HEK293 (cell line): Measurements from ENCODE around the gene ARPC2.

ENCODE experiments used
- EGR2 ChIP-seq: fragments of 450-650 bp; formaldehyde crosslinking; IDR thresholded peaks from 2 replicates; pipeline ENCODE4 v1.5.1; 2016; ENCODE audit warnings: low read depth, missing biosample characterization, missing genetic modification characterization
- GLI2 ChIP-seq: fragments of 450-650 bp; formaldehyde crosslinking; IDR thresholded peaks from 2 replicates; pipeline ENCODE4; 2017; ENCODE audit warnings: missing biosample characterization, missing genetic modification characterization, low read depth, borderline replicate concordance
- MZF1 ChIP-seq: fragments of 450-650 bp; formaldehyde crosslinking; IDR thresholded peaks from 2 replicates; pipeline ENCODE4 v1.5.1; 2017; ENCODE audit warnings: missing biosample characterization, missing genetic modification characterization, borderline replicate concordance
- PRDM1 ChIP-seq: fragments of 450-650 bp; formaldehyde crosslinking; IDR thresholded peaks from 2 replicates; pipeline ENCODE4; 2016; ENCODE audit warnings: missing biosample characterization, missing genetic modification characterization
- SALL2 ChIP-seq: fragments of 450-650 bp; formaldehyde crosslinking; IDR thresholded peaks from 2 replicates; pipeline ENCODE4 v1.5.0; 2017; ENCODE audit warnings: missing biosample characterization, mild to moderate bottlenecking, missing genetic modification characterization, borderline replicate concordance
- SCRT1 ChIP-seq: fragments of 450-650 bp; formaldehyde crosslinking; IDR thresholded peaks from 2 replicates; pipeline ENCODE4 v1.5.1; 2016; ENCODE audit warnings: missing biosample characterization, missing genetic modification characterization, borderline replicate concordance
- SETDB1 ChIP-seq: IDR thresholded peaks from one replicate; pipeline ENCODE4 v1.6.1; 2017; ENCODE audit warnings: mild to moderate bottlenecking, low read length, moderate library complexity, mixed read lengths; ENCODE audit not compliant: insufficient read length
- WT1 ChIP-seq: fragments of 450-650 bp; formaldehyde crosslinking; IDR thresholded peaks from 2 replicates; pipeline ENCODE4 v1.5.1; 2016; ENCODE audit warnings: missing biosample characterization, missing genetic modification characterization
- YY2 ChIP-seq: fragments of 450-650 bp; formaldehyde crosslinking; IDR thresholded peaks from 2 replicates; pipeline ENCODE4 v1.5.1; 2016; ENCODE audit warnings: missing biosample characterization, missing genetic modification characterization
- ZBTB49 ChIP-seq: fragments of 450-650 bp; formaldehyde crosslinking; IDR thresholded peaks from 2 replicates; pipeline ENCODE4 v1.5.1; 2016; ENCODE audit warnings: missing biosample characterization, missing genetic modification characterization, low read depth
- ZFP41 ChIP-seq: fragments of 450-650 bp; formaldehyde crosslinking; IDR thresholded peaks from 2 replicates; pipeline ENCODE4 v1.5.1; 2016; ENCODE audit warnings: missing biosample characterization, missing genetic modification characterization, borderline replicate concordance
- ZIC2 ChIP-seq: fragments of 450-650 bp; formaldehyde crosslinking; IDR thresholded peaks from 2 replicates; pipeline ENCODE4 v1.5.1; 2016; ENCODE audit warnings: missing biosample characterization, missing genetic modification characterization
- ZNF132 ChIP-seq: fragments of 450-650 bp; formaldehyde crosslinking; IDR thresholded peaks from 2 replicates; pipeline ENCODE4 v1.5.1; 2017; ENCODE audit warnings: missing biosample characterization, missing genetic modification characterization, borderline replicate concordance
- ZNF19 ChIP-seq: fragments of 450-650 bp; formaldehyde crosslinking; IDR thresholded peaks from 2 replicates; pipeline ENCODE4; 2016; ENCODE audit warnings: missing biosample characterization, missing genetic modification characterization, low read depth
- ZNF211 ChIP-seq: fragments of 450-650 bp; formaldehyde crosslinking; IDR thresholded peaks from 2 replicates; pipeline ENCODE4 v1.5.1; 2016; ENCODE audit warnings: low read depth, missing biosample characterization, missing genetic modification characterization
- ZNF24 ChIP-seq: fragments of 450-650 bp; formaldehyde crosslinking; IDR thresholded peaks from 2 replicates; pipeline ENCODE4 v1.5.1; 2016; ENCODE audit warnings: missing biosample characterization, missing genetic modification characterization
- ZNF266 ChIP-seq: fragments of 450-650 bp; formaldehyde crosslinking; IDR thresholded peaks from 2 replicates; pipeline ENCODE4 v1.5.1; 2016; ENCODE audit warnings: missing biosample characterization, missing genetic modification characterization, low read depth
- ZNF280C ChIP-seq: fragments of 450-650 bp; formaldehyde crosslinking; IDR thresholded peaks from 2 replicates; pipeline ENCODE4 v1.5.1; 2016; ENCODE audit warnings: missing biosample characterization, missing genetic modification characterization
- ZNF354C ChIP-seq: fragments of 450-650 bp; formaldehyde crosslinking; IDR thresholded peaks from 2 replicates; pipeline ENCODE4 v1.5.1; 2016; ENCODE audit warnings: missing biosample characterization, missing genetic modification characterization, low read depth, borderline replicate concordance
- ZNF391 ChIP-seq: fragments of 450-650 bp; formaldehyde crosslinking; IDR thresholded peaks from 2 replicates; pipeline ENCODE4 v1.5.1; 2016; ENCODE audit warnings: low read depth, missing biosample characterization, missing genetic modification characterization, borderline replicate concordance
- ZNF416 ChIP-seq: fragments of 450-650 bp; formaldehyde crosslinking; IDR thresholded peaks from 2 replicates; pipeline ENCODE4 v1.5.1; 2016; ENCODE audit warnings: missing biosample characterization, missing genetic modification characterization
- ZNF473 ChIP-seq: fragments of 450-650 bp; formaldehyde crosslinking; IDR thresholded peaks from 2 replicates; pipeline ENCODE4 v1.5.1; 2017; ENCODE audit warnings: missing biosample characterization, missing genetic modification characterization
- ZNF501 ChIP-seq: fragments of 450-650 bp; formaldehyde crosslinking; IDR thresholded peaks from 2 replicates; pipeline ENCODE4 v1.5.1; 2016; ENCODE audit warnings: missing biosample characterization, missing genetic modification characterization
- ZNF521 ChIP-seq: fragments of 450-650 bp; formaldehyde crosslinking; IDR thresholded peaks from 2 replicates; pipeline ENCODE4 v1.5.1; 2017; ENCODE audit warnings: missing biosample characterization, mild to moderate bottlenecking, missing genetic modification characterization
- ZNF664 ChIP-seq: fragments of 450-650 bp; formaldehyde crosslinking; IDR thresholded peaks from 2 replicates; pipeline ENCODE4 v1.5.1; 2016; ENCODE audit warnings: missing biosample characterization, missing genetic modification characterization
- ZNF76 ChIP-seq: fragments of 450-650 bp; formaldehyde crosslinking; IDR thresholded peaks from 2 replicates; pipeline ENCODE4; 2016; ENCODE audit warnings: low read depth, missing biosample characterization, missing genetic modification characterization, borderline replicate concordance
- ZNF777 ChIP-seq: fragments of 450-650 bp; formaldehyde crosslinking; IDR thresholded peaks from 2 replicates; pipeline ENCODE4 v1.5.1; 2017; ENCODE audit warnings: missing biosample characterization, missing genetic modification characterization, borderline replicate concordance
- ZNF785 ChIP-seq: fragments of 450-650 bp; formaldehyde crosslinking; IDR thresholded peaks from 2 replicates; pipeline ENCODE4 v1.5.1; 2016; ENCODE audit warnings: missing biosample characterization, missing genetic modification characterization
- ZNF792 ChIP-seq: fragments of 450-650 bp; formaldehyde crosslinking; IDR thresholded peaks from 2 replicates; pipeline ENCODE4 v1.5.1; 2016; ENCODE audit warnings: missing biosample characterization, missing genetic modification characterization
- ZNF843 ChIP-seq: fragments of 450-650 bp; formaldehyde crosslinking; IDR thresholded peaks from 2 replicates; pipeline ENCODE4 v1.5.1; 2016; ENCODE audit warnings: missing biosample characterization, missing genetic modification characterization
- ZSCAN5A ChIP-seq: fragments of 450-650 bp; formaldehyde crosslinking; IDR thresholded peaks from 2 replicates; pipeline ENCODE4 v1.5.1; 2016; ENCODE audit warnings: missing biosample characterization, missing genetic modification characterization
- TF ChIP-seq, protein P1 (sequence below): fragments of 450-650 bp; formaldehyde crosslinking; IDR thresholded peaks from 2 replicates; pipeline ENCODE4 v1.5.1; 2016; ENCODE audit warnings: missing biosample characterization, missing genetic modification characterization
- TF ChIP-seq, protein P2 (sequence below): fragments of 450-650 bp; formaldehyde crosslinking; IDR thresholded peaks from 2 replicates; pipeline ENCODE4 v1.5.1; 2016; ENCODE audit warnings: missing biosample characterization, missing genetic modification characterization

Gene ARPC2

GRCh38 chr2:218217360-218218267 lies 625 bp downstream of the ARPC2 start (continued):
- TF ChIP-seq SETDB1 (no peak), ZNF211 (tag by site-specific recombination) (no peak), ZNF785 (tag by site-specific recombination) (no peak), ZNF664 (no peak), PRDM1 (no peak), ZSCAN5A (tag by site-specific recombination) (no peak), ZNF473 (tag by site-specific recombination) (no peak), ZNF132 (tag by site-specific recombination) (no peak), ZNF76 (tag by site-specific recombination) (peak; percentile 32; the same call in 1 of the 2 replicates), MZF1 (tag by site-specific recombination) (no peak), EGR2 (tag by site-specific recombination) (peak; percentile 94), SALL2 (tag by site-specific recombination) (no peak), ZNF266 (no peak), ZNF843 (0 out of 2 replicates have a peak, but pooled peaks have one; percentile 18), ZNF416 (tag by site-specific recombination) (no peak), ZNF391 (tag by site-specific recombination) (no peak), ZNF521 (tag by site-specific recombination) (no peak), WT1 (tag by site-specific recombination) (no peak), ZNF19 (tag by site-specific recombination) (no peak), ZNF354C (no peak), ZNF777 (tag by site-specific recombination) (no peak), ZFP41 (tag by site-specific recombination) (no peak), ZNF501 (0 out of 2 replicates have a peak, but pooled peaks have one; percentile 45), ZIC2 (tag by site-specific recombination) (peak; percentile 39; the same call in 1 of the 2 replicates), YY2 (tag by site-specific recombination) (no peak), ZNF792 (no peak), ZBTB49 (tag by site-specific recombination) (no peak), SCRT1 (peak; percentile 77), GLI2 (tag by site-specific recombination) (no peak), ZNF24 (tag by site-specific recombination) (no peak), ZNF280C (no peak)
- TF ChIP-seq, protein P1, sequence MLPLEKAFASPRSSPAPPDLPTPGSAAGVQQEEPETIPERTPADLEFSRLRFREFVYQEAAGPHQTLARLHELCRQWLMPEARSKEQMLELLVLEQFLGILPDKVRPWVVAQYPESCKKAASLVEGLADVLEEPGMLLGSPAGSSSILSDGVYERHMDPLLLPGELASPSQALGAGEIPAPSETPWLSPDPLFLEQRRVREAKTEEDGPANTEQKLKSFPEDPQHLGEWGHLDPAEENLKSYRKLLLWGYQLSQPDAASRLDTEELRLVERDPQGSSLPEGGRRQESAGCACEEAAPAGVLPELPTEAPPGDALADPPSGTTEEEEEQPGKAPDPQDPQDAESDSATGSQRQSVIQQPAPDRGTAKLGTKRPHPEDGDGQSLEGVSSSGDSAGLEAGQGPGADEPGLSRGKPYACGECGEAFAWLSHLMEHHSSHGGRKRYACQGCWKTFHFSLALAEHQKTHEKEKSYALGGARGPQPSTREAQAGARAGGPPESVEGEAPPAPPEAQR (tag by site-specific recombination), result no peak
- TF ChIP-seq, protein P2, sequence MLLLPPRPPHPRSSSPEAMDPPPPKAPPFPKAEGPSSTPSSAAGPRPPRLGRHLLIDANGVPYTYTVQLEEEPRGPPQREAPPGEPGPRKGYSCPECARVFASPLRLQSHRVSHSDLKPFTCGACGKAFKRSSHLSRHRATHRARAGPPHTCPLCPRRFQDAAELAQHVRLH (tag by site-specific recombination), result no peak
